ENCODE measurements around the gene PRRG1.

Gene PRRG1

DNA sequence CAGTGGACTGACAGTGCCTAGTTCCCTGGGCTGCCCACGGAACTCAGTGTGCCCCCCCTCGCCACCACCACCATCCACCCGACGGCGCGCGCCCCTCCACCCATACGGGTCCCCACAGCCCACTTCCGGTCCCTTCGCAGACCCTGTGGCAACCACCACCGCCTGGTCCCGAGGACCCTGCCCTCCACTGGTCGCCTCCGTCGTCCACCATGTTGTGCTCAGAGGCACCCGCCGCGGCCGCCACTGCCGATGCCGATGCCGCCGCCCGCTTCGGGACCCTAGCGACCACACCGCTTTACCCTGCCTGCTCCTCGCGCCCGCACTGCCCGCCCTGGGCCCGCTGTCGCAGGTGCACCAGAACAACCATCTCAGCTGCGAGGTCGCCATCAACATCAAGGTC, 155.8 kb downstream of the PRRG1 start:
- no peak overlapping the region for H3K27ac Mint-ChIP-seq
- no peaks in the 10 kb centered on the region for H3K4me1 Mint-ChIP-seq (ENCODE audit: low read depth)
- no peak overlapping the region for H3K4me3 Mint-ChIP-seq

More for the DNA sequence above, 155.8 kb downstream of the PRRG1 start:
- no peaks in the 10 kb centered on the region for H3K9me3 Mint-ChIP-seq
- H3K36me3 Mint-ChIP-seq (ENCODE audit: low read depth): no peaks in the 10 kb centered on the region
- no peak for DNase-seq (ENCODE audit: low spot score)
- no peaks in the 10 kb centered on the region for H3K27me3 Mint-ChIP-seq (ENCODE audit: low read depth)

All from T-helper 2 cell treated with Interferon-gamma antibody and Interleukin-4, amounts not matched to agents 5 μg/mL and 100 μg/mL, for 36 hours (primary cell).